GM18526 (cell line): ENCODE data around the gene PRPH.

Experiments used
- POLR2A ChIP-seq: IDR thresholded peaks from 3 replicates; pipeline ENCODE4 v1.6.1; 2011; ENCODE audit not compliant: insufficient read length; ENCODE audit errors: extremely low read depth

Gene PRPH

DNA sequence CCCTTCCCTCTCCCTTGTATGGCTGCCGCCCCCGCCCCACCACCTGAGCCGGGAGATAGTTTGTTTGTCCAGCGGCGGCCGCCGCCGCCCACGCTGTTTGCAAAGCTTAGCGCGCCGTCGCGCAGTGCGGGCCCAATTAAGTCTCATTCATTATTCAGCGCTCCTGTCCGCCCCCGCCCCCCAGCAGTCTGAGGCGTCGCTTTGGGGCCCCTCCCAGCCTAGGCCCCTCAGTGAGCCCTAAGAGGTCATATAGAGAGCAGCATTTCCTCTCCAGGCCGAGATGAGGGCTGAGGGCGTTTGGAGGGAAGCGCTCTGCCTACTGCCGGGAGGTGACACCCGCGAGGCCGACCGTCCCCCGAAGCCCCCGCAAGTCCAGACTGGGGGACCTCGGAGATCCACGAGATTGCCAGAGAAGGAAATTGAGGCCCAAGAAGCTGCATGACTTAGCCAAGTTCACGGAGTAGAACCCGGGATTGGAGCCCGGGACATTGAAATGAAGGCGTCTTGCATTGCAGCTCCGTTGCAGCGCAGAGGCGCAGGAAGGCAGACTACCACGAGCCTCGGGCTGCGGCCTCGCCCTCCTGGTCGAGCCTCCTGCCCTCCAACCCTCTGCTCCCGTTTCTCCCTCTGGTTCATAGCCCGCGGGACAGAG is 51.8 kb downstream of the PRPH start, which contains the start of gene DNAJC22:
TSS of gene DNAJC22 (plus strand) at position 230 of the 652 bp plus-strand sequence. CDS start 1,985 bp downstream, outside the sequence.
- TF ChIP-seq POLR2A, result no peak

DNA sequence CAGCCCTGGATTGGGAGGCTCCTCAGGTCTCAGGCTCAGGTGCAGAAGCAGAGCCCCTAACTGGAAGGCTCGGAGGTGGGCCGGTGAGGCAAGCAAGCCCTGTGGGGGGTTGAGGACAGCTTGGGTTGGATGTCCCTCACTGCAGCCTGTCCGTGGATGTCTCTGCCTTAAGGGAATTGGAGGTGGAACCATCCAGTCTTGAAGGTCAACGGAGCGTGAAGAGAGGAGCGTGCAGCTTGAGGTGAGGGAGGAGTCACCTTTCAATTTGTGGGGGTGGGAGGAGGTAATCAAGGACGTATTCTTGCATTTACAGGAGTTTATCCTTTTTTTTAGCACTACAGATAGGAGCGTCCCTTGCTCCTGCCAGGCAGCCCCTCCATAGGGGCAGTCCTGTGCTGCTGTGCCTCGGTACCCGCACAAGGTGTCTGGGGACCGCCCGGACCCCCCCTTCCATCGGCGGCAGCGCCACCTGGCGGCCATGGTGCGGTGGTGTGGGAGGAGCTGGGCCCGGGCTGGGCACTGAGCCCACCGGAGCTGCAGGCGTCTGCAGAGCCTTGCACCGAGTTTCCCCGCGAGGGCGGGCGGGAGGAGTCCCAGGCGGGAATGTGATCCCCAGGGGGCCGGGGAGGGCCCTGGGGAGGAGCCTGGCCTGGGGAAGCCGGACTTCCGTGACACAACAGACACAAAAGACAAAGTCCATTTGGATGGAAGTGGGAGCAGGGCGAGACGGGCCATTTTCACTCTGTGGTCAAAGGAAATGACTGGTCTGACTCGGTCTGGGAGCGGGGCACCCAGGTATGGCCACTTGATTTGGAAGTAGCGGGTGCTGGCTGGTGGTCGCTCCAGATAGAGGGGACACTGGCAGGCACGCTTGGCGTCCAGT is 52.6 kb downstream of the PRPH start:
- TF ChIP-seq POLR2A, result no peak
